GM10266 (cell line): ENCODE results near the gene EPN3.

Experiments
- DNase-seq: peaks from one replicate; pipeline ENCODE4 v3.0.0; 2012; ENCODE audit errors: extremely low spot score
- TF ChIP-seq, protein P1 (sequence below): IDR thresholded peaks from 2 replicates; pipeline ENCODE4 v1.5.1; 2012; ENCODE audit warnings: mild to moderate bottlenecking, low read depth; ENCODE audit not compliant: control insufficient read depth, insufficient read depth; ENCODE audit errors: missing control alignments

Gene EPN3

DNA sequence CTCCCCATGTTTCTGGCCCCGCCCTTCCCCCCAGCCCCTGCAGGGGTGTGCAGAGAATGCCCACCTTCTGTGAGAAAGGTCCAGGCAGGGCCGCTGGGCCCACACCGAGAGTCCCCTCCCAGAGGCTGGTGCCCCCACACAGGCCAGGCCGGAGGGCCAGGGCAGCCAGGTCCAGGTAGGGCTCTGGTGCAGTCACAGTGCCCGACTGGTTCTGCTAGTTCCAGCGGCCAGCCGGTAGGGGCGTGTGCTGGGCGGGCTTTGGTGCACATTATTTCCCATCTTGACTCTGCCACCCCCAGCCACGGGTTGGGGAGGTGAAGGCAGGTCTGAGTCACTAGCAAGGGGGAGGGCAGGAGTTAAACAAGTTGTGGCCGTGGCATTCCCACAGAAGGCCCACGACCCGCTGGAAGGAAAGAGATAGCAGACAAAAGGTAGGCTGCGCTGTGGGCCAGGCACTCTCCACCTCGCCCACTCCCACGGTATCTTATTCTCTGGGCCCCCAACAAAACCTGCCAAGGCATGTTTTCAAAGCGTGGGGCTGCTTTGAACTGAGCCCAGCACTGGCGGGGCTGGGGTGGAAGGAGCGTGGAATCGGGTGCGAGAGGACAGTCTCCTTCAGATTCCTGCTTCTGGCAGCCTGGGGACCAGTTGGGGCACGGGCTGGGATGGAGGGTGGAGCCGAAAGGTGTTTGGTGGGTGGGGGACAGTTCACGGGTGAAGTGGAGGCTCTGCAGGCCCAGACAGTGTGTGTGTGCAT lies 1.9 kb downstream of the EPN3 start:
- DNase-seq, result no peak
- TF ChIP-seq, protein P1, sequence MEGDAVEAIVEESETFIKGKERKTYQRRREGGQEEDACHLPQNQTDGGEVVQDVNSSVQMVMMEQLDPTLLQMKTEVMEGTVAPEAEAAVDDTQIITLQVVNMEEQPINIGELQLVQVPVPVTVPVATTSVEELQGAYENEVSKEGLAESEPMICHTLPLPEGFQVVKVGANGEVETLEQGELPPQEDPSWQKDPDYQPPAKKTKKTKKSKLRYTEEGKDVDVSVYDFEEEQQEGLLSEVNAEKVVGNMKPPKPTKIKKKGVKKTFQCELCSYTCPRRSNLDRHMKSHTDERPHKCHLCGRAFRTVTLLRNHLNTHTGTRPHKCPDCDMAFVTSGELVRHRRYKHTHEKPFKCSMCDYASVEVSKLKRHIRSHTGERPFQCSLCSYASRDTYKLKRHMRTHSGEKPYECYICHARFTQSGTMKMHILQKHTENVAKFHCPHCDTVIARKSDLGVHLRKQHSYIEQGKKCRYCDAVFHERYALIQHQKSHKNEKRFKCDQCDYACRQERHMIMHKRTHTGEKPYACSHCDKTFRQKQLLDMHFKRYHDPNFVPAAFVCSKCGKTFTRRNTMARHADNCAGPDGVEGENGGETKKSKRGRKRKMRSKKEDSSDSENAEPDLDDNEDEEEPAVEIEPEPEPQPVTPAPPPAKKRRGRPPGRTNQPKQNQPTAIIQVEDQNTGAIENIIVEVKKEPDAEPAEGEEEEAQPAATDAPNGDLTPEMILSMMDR, result no peak

DNA sequence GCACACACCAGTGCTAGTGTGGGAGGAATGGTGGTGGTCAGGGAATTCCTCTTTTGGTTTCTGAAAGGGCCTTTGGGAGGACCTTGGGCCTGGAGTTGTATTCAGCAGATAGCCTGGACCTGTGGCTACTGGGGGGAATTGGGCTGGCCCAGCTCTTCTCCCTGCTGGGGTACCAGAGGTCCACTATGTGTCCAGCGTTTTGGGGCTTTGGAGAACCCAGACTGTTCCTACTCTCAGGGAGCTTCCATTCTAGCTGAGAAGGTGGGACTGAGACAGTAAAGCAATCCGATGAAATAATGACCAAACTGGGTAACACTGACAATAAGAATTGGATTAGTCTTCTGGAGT lies 2.4 kb downstream of the EPN3 start:
- no peak for DNase-seq
- TF ChIP-seq, protein P1, result no peak

GRCh38 chr17:50535407-50535806 lies 2.9 kb downstream of the EPN3 start:
- TF ChIP-seq, protein P1, result no peak
- DNase-seq, result no peak

- no peak for DNase-seq
- TF ChIP-seq, protein P1, result no peak
Observed at GRCh38 chr17:50536683-50537646, 4.4 kb downstream of the EPN3 start.

- no peak for DNase-seq
- TF ChIP-seq, protein P1, result no peak
Observed at GRCh38 chr17:50537721-50538548, 5.4 kb downstream of the EPN3 start.

DNA sequence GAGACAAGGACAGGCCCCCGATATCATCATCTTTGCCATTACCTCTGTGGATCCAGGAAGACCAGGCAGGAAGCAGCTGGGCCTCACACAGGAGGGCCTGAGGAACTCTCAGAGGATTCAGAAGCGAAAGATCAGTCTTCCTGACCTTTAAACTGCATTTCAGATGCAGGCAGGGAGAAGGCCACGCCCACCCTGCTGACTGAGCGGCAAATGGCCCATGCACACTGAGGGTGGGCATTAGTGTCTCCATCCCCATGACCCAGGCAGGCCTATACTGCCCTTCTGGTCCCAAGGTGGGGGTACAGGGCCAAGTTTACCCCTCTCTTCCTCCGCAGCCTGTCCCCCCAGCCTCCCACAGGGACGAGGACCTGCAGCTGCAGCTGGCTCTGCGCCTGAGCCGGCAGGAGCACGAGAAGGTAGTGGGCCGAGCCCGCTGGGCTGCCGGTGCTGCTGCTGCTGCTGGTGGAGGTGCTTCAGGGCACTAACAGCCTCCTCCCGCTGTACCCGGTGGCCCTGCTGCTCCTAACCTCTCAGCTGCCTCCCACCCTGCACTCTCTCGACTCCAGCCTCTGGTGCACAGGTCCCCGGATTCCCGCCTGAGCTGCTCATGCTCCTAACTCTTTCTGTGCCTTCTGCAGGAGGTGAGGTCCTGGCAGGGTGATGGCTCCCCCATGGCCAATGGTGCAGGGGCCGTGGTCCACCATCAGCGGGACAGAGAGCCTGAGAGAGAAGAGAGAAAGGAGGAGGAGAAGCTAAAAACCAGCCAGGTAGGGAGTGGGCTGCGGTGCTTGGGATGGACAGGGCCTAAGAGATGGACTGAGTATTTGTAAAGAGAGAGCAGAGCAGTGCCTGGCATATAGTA lies 6.2 kb downstream of the EPN3 start:
- TF ChIP-seq, protein P1, result no peak
- no peak for DNase-seq
